AML-193 (cell line): Measurements from ENCODE around the gene ACTN1.

Source experiments
- DNase-seq, 2 experiments: peaks; one replicate each; lab custom pipeline; 2025; lab: John Stamatoyannopoulos, UW

ACTN1 gene

DNA sequence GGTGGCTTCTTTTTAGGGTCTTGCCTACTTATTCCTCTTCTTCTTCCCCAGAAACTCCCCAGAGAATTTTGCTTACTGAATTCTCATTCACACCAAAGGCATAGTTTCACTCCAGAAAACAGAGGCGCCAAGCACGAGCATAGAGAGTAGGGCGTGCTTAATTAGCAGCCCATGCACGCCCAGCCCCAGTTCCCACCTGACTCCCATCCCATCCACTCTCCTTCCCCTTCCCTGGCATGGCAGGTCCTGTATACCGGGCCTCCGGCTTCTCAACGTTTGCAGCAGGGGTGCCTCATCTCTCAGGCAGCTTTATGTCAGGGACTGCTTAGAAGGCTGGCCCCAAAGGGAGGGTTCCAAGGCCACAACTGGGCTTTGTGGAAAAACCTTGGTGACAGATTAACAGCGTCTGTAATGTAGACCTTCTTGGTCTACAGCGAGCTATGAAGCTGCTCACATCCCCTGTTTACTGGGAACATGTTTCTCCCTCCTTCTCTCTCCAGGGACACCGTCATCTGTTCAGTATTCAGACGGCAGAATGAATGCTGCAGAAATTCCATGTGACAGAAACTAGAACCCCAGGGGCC lies 62.7 kb downstream of the ACTN1 start:
- DNase-seq = no peak

DNA sequence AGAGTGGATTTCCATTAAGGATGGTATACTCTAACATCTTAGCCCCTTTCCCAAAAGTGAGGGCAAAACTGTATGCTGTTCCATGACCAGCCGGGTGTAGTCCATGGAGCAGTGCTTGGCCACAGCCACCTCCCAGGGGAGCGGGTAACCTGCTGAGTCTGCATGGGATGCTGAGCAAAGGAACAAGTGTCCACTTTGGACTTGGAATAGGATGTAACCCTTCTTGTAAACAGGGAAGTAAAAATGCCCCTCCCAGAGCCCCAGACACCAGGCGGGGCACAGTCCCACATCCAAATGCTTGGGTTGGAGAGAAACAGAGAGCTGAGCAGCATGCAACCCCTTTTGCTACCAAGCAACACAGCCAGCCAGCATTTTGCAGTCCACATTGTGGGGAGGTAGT lies 65.6 kb downstream of the ACTN1 start:
- no peak for DNase-seq

DNA sequence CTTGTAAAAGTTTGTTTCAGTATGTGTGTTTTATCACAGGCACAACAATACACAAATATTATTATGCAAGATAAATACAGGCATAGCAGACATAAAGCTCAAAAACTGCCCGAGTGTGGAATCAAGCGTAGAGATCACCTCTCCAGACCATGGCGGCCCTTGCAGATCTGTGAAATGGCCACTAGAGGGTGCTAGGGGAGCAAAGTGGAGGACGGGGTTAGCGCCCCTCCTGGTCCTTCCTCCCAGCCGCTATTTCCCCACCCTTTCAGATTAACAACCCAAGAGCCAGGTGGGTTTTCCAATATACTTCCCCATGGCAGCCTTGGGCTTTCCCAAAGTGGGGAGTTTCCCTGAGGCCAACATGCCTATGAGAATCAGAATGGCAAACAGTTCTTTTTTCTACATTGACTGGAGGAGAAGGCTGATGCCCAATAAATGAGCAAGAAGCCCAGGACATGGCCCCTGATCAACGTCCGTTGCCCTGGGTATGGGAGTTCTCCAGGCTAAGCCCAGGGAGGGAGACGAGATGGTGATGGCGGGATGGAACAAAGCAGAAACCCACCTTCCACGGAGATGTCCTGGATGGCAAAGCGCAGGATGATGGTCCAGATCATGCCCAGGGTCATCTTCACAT lies 67.4 kb downstream of the ACTN1 start:
- DNase-seq = peak; percentile 52 to 60

DNA sequence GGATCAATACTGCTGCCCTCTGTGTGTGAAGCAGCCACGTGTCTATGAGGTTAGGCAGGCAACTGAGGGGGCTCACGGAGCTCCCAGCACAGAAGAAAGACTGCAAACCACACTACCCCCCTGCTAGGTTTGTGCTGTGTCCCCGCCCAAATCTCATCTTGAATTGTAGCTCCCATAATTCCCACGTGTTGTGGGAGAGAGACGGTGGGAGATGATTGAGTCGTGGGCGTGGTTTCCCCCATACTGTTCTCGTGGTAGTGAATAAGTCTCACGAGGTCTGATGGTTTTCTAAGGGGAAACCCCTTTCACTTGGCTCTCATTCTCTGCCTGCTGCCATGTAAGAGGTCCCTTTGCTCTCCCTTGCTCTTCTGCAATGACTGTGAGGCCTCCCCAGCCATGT lies 68.6 kb downstream of the ACTN1 start:
- no peak for DNase-seq

DNA sequence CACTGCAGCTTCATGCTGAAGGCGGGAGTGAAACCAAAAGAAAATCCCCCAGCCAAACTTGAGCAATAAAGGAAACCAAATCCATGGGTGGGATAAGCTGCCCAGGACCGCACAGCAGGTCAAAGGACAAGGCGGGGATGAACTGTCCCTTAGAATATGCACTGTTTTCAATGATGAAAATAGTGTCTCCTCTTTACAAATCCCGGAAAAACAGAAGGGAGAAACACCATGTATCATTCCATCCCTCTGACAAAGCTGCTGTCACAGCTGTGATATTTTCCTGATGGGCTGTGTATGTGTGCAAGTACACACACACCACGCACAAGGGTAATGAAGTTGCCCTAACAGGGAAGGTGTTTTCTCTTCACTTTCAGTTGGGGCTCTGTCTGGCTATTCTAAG lies 70.3 kb downstream of the ACTN1 start:
- no peak for DNase-seq

DNA sequence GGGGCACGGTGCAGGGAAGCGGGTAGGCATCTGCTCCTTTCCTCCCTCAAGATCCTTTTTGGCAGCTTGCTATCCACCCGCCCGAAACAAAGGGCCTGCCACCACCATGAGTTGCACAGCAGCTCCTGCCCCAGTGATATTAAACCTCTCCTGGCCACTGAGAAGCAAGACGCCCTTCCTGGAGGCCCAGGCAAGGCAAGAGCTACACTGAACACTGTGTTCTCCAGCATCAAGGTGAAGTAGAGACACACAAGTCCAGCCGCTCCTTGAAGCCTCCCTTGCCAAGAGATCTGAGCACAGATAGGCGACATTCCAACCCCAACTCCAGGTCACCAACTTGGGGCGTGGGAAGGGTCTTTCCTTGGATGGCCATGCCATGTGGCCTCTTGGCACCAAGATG lies 70.9 kb downstream of the ACTN1 start:
- no peak for DNase-seq

DNA sequence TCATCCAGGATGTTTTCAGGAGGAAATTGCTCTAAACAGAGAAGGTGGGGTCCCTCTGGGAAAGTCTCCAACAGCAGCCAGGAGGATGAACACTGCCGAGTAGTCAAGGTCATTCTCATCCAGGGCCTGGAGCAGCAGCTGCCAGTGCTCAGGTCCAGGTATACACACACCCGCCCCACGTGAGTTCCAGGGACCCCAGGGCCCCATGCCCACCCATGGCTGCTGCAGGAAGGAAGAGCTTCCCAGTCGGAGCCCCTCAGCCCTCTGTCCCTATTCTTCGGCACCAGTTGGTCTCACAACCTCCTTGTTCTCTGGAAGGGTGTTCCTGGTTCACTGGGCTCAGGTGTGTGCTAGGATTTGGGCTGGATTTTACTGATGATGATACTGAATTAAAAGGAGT lies 72.7 kb downstream of the ACTN1 start:
- no peak for DNase-seq

DNA sequence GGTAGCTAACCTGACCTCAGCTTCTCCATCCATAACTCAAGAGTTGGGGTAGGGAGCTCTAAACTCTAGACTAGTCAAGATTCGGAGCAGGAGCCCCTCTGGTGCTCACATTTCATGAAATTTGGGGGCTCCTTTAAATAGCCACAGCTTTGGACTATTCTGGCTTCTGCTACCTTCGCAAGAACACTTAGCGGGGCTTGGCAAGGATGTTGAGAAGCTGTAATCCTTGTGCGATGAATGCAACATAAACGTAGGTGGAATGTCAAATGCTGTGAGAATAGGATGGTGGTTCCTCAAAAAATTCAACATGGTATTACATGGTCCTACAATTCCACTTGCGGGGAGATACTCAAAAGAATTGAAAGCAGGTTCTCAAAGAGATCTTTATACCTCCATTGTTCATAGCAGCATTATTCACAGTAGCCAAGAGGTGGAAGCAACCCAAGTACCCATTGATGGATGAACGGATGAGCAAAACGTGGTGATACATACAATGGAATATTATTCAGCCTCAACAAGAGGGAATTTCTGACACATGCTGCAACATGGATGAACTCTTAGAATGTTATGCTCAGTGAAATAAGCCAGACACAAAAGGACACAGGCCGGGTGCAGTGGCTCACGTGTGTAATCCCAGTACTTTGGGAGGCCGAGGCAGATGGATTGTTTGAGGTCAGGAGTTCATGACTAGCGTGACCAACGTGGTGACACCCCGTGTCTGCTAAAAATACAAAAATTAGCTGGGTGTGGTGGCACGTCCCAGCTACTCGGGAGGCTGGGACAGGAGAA lies 73.8 kb downstream of the ACTN1 start:
- DNase-seq = no peak

DNA sequence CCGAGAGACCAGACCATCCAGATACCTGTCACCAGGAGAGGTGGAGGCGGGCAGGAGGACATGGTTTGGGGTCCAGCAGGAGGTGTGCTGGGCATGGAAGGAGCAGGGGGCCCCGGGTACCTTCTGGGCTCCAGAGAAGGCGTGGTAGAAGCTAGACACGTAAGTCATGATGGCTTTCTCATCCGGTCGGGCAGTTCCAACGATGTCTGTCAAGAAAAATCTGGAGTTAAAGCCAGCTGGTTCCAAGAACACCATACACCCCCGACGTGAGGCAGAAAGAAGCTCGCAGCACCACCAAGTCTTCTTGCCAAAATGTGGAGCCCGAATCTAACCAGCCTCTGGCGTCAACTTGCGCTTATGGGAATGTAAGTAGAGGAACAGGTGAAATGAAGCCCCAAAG lies 76.7 kb downstream of the ACTN1 start:
- no peak for DNase-seq

DNA sequence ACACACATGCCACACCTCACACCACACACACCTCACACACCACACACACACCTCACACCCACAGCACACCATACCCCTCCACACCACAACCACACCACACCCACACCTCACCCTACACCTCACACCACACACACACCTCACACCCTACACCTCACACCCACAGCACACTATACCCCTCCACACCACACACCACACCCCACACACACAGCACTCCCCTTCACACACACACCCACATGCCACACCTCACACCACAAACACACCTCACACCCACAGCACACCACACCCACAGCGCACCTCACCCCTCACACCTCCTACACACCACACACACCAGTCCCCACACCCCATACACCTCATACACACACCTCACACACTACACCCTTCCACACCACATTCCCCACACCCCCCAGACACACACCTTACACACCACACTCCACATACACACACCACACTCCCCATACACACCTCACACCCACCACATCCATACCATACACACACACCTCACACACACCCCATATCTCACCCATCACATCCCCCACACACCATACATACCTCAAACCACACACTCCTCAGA lies 80.0 kb downstream of the ACTN1 start:
- no peak for DNase-seq

DNA sequence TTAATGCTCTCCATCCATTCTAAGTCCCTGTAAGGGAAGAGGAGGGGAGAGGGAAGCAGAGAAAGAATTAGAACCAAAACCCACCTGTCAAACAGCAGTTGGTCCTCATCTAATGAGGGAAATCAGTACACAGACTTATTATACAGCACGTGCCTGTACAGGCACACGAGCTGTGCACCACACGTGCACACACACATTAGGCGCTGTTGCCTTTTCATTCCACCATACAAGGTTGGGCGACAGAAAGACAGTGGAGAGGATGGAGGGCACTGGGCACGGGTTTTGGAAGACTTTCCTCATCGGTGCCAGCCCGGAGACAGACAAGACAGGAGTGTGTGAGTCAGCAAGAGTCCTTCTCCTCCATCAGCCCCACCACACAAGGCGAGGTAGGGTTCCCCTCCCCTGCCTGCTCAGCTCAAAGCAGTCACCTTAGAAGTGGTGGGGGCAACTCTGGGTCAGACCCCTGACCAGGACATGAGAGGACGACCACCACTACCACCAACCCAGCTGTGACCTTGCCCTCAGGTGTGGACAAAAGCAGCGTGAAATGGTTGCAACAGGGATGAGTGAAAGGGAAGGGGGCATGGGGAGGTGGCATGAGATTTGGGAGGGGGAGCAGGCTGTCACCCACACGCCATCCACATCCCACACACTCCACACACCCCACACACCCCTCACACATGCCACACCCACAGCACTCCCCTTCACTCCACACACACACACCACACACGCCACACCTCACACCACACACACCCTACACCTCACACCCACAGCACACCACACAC lies 80.7 kb downstream of the ACTN1 start:
- no peak for DNase-seq

DNA sequence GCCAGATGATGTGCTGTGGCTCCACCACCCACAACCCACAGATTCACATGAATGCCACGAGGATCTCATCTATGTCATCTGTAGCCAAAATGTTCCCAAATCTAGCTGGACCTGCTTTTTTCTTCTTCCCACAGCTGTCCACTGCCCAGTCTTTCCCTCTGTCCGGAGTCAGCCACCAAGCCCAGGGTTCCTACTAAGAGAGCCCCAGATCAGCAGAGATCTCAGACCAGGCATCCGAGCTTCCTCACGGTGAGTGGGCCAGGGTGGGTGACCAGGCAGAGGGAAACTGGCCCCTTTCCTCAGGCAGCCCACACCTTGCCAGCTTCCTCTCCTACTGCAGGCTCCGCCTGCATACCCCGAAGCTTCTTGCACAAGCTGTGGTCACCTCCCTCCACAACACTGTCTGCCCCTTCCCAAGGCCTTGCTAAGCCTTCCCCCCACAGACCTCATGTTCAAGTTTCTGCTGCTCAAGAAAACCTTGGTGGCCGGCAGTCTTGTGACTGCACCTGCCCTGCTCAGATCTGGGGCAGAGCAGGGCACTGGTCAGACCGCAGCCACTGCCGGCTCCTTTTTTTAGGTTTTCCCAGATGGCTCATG lies 81.4 kb downstream of the ACTN1 start:
- DNase-seq = no peak

DNA sequence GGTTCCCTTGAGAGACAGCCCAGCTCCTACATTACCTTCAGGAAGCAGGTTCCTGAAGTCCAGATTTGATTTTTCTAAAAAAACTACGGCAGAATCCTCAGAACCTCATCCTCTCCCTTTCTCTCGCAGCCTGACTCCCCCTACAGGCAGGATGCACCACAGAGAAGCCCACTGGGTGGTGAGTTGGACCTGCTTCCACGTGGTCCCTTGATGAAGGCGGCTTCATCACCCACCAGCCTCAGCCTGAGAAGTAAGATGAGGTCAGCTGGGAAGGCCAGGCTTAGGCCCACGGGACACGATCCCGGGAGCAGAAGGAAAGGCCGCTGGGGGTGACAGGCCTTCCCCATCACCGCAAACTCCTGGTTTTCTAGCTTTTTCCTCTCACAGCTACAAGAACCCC lies 83.0 kb downstream of the ACTN1 start:
- no peak for DNase-seq

DNA sequence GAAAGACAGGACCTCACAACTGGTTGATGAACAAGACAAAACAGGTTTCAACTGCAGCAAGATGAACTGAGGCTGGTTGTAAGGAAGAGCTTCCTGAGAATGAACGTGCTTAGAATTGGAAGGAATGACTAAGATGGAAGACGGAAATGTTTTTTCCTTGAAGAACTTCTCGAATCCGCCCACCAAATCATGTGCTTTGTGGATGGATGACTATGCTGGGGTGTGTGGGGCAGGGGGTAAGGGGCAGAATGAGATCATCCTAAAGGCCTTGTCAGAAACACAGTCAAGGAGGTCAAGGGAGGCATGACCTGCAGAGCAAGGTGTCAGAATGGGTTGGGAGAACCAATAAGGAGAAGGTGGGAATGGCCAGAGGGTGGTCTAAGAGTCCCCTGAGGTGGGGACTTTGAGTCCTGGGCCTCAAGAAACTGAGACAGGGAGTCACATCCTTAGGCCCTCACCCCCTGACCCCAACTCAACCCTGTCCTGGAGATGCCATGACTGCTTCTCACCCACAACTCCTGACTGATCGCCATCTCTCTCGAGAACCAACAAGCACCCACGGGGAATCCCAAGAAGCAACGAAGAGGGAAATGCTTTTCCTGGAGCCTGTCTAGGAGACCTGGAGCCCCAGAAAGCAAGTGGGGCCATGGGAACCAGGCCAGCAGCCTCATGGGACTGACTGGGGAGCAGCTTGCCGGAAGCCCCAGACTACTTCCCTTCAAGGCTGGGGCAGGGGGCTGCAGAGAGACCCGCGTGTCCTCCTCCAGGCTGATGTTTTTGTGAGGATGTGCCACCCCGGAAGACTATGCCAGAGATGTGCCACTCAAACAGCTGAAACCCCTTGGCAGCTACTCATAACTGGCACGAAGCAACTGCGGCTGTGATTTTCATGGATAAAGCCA lies 84.0 kb downstream of the ACTN1 start:
- DNase-seq = no peak

DNA sequence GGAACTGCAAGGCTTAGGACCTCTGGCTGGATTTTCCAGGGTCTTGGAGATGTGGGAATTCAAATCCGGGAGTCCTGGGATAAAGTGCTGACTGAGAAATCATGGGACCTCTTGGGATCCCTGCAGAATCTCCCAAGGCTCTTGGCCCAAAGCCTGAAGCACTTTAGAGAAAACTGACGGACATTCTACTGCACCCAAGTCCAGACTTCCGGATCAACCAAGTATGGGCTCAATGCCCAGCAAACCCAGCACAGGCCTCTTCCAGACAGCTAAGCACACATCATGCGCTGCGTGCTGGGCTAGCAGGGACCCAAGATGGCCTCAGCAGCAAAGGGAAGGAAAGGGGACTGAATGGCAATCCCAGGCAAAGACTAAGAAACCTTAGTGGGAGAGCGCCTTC lies 85.0 kb downstream of the ACTN1 start:
- DNase-seq = no peak

DNA sequence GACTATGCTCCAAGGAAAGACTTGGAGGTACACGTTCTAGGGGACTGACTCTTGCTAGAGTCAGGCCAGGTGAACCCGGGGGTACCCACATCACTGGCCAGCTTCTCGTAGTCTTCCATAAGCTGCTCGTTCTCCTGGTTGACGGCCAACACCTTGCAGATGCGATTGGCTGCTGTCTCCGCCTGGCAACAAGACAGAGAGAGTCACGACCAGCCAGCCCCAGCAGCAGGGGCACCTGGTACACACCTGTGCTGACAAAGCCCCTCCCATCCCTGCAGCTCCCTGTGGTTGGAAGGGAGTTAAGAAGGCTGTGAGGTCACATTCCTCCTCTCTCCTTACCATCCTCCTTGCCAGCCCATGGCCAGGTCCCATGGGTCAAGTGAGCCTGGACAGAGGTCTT lies 85.5 kb downstream of the ACTN1 start:
- DNase-seq = no peak

DNA sequence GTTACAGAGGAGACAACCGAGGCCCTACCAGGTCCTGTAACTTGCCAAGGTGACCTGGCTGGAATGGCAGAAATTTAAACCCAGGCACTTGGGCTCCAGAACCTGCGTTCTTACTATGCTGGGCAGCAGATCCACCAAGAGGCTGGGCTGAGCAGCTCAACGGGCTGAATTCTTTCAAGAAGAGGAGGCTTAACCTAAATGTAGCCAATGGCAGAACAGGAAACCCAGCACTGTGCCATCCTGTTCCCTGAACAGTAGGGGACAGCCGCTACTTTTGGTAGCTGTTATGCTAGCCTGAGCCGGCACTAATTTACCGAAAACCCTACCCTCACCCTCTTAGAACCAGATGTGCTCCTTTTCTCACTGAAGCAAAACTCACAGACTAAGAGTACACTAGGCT lies 86.1 kb downstream of the ACTN1 start:
- no peak for DNase-seq

DNA sequence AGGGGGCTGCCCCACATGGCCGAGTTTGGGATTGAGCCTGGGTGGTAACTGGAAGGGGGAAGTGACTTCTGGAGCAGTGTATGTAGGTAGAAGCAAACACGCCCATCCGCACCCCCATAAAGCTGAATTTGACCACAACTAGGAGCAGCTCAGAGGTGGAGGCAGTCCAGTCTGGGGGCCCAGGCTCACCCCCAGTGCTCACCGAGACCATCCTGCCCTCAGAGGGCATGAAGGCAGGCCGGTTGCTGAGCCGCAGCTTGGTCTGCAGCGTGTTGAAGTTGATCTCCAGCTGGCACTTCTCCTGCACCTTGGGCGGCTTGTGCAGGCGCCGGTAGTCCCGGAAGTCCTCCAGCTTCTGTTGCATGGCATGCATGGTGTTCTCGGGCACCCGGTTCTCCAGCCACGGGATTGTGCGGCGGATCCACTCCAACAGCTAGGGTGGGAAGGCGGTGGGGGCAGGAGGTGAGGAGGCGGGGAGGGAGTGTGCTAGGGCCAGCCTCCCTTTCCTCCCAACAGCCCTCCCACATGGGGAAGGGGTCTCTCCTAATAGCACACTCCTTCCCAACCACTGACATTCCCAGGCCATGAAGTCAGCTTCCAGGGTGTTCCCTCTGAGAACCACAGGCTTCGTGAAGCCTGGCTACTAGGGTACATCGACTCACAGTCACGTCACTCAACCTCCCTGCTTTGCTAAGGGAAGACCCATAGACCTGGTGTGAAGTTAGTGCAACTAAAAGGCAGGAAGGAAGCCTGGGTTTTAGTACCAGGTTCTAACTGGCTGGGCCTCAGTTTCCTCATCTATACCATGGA lies 87.0 kb downstream of the ACTN1 start:
- no peak for DNase-seq

DNA sequence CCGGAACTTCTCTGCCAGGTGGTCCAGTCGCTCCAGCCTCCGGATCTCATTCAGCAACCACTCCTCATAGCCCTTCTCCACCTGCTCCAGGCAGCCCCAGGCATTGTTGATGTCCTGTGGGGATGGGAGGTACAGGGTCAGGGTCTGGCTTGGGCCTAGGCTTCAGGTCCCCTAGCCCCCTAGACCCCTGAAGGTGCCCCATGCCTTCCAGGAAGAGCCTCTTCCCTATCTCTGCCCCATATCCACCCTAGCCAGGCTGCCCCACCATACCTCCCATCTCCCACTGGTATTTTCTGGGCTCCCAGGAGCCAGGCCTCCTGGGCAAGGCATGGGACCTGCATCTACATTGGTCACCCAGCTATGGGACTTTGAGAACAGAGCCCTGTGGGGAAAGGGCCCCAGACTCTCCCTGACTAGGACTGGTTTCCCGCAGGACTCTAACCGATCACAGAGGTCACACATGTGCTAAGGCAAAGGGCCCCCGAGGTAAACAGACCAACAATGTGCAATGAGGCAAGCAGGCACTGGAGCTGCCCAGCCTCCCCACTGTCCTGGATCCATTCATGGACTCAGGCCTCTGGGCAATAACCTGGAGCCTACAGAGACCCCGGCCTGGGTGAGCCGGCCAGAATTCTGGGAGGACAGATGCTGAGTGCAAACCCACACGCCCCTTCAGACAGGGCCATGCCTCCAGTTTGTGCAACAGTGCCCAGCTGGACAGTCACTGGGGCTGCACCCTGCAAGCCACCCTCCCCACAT lies 88.8 kb downstream of the ACTN1 start:
- no peak for DNase-seq
